Colonic mucosa (tissue), 4 donors: ENCODE data around the gene TMCC1. TPM values are rescaled to one million over a fixed set of nuclear protein-coding genes. Genes with fewer than 3 reads are reported as not detected.

Source experiments
- DNase-seq: peaks from one replicate; pipeline ENCODE4 v3.0.0-alpha.2; 2020
- H3K27ac ChIP-seq: fragments of 200-600 bp; one replicate; pipeline ENCODE4 v1.8.0; 2021
- H3K27me3 ChIP-seq: fragments of 200-600 bp; one replicate; pipeline ENCODE4 v1.8.0; 2021
- H3K36me3 ChIP-seq: fragments of 200-600 bp; one replicate; pipeline ENCODE4 v1.8.0; 2021
- H3K4me1 ChIP-seq: fragments of 200-600 bp; one replicate; pipeline ENCODE4 v1.8.0; 2021; ENCODE audit warnings: mild to moderate bottlenecking
- H3K4me3 ChIP-seq: fragments of 200-600 bp; one replicate; pipeline ENCODE4 v1.8.0; 2021
- H3K9ac ChIP-seq, 2 donors: one replicate each; pipeline ENCODE4 v1.7.0; 2013; ENCODE audit warnings: control low read depth in 2 of 2, low read depth in 2 of 2, low read length in 2 of 2
- H3K9me3 ChIP-seq: fragments of 200-600 bp; one replicate; pipeline ENCODE4 v1.8.0; 2021
- intact Hi-C: fragments of 100-400 bp; cut with DNase I; formaldehyde crosslinking; loops from one replicate; pipeline ENCODE4 v1.14.1; 2022
- total RNA-seq, 2 donors: library from RNA; stranded (reverse); fragmentation: NEBNext Ultra II Directional in 1 of 2; extraction: Animal tissue kit (Norgen Biotek cat#: 25700) in 1 of 2; gene quantifications; one replicate each; pipeline ENCODE4 v1.2.1, GENCODE V29; 2021
- TF ChIP-seq, protein P1 (sequence below): fragments of 200-600 bp; IDR thresholded peaks from one replicate; pipeline ENCODE4 v1.8.0; 2022; ENCODE audit warnings: antibody characterized with exemption, mild to moderate bottlenecking
- donor health status: healthy.
- donor health status: DM: no; HTN: no; CAD: no.
- donor health status: DM: no; HTN: no; CAD: no.

The TMCC1 gene
- total RNA-seq, 2 donors from 2014 or later = 23.2 to 32.8 TPM

DNA sequence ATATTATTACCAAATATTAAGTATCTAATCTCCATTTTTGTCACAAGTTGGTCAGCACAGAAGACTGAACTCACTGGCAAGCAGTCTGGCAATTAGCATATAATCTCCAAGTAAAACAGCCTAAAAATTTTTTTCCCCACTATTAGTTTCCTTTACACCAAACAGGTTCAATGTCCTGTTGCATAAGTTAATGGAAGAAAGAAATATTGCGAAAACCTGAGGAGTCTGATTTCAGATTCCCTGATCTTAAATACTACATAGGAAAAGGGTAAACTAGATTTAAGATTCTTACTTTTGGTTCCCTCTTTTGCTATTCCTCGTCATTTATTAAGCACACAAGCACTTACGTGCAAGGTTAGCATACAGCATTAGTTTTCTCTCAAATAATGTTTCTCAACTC is 153.9 kb downstream of the TMCC1 start:
- Histone ChIP-seq H3K27ac (no peak overlapping the region), H3K27me3 (no peaks in the 10 kb centered on the region)
- DNase-seq = no peak

DNA sequence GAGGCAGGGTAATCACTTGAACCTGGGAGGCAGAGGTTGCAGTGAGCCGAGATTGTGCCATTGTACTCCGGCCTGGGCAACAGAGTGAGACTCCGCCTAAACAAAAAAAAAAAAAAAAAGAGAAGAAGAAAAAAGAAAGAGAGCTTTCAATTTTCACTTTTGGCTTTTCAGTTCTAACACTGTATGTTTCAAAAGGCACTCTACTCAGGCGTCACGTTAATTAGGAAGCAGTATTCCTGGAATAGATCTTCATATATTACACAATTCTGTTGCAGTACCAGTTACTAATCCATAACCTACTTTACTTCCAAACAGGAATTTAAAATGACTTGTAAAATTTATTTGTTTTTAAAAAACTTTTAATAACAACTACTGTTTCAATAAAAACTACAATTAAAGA is 155.3 kb downstream of the TMCC1 start:
- H3K27ac ChIP-seq = no peak overlapping the region

More for the DNA sequence above, 153.9 kb downstream of the TMCC1 start:
- H3K9ac ChIP-seq = no peak overlapping the region
- TF ChIP-seq, protein P1, sequence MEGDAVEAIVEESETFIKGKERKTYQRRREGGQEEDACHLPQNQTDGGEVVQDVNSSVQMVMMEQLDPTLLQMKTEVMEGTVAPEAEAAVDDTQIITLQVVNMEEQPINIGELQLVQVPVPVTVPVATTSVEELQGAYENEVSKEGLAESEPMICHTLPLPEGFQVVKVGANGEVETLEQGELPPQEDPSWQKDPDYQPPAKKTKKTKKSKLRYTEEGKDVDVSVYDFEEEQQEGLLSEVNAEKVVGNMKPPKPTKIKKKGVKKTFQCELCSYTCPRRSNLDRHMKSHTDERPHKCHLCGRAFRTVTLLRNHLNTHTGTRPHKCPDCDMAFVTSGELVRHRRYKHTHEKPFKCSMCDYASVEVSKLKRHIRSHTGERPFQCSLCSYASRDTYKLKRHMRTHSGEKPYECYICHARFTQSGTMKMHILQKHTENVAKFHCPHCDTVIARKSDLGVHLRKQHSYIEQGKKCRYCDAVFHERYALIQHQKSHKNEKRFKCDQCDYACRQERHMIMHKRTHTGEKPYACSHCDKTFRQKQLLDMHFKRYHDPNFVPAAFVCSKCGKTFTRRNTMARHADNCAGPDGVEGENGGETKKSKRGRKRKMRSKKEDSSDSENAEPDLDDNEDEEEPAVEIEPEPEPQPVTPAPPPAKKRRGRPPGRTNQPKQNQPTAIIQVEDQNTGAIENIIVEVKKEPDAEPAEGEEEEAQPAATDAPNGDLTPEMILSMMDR = no peak
- H3K4me1 ChIP-seq = no peaks in the 10 kb centered on the region
- H3K4me3 ChIP-seq = no peak overlapping the region
- H3K9me3 ChIP-seq = no peaks in the 10 kb centered on the region
- intact Hi-C loops = no loop called here
- no peaks in the 10 kb centered on the region for H3K36me3 ChIP-seq

DNA sequence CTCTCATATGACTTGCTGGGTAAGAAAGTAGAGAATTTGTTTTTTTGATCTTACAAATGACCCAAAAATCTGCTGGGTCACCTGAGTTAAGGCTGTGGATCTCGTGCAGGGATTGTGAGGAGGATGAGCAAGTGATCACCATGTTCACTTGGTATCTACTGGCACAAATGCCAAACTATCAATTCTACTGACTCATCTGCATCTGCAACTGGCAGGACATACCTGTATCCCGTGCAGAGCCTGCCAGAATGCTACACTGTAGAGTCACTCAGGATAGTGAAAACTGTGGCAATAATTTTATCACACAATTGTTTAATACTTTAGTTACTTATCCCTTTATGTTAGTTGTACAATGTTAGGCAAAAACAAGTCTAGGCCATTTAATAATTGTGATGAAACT is 157.4 kb downstream of the TMCC1 start:
- Histone ChIP-seq H3K4me3 (no peak overlapping the region), H3K27me3 (no peaks in the 10 kb centered on the region), H3K36me3 (no peaks in the 10 kb centered on the region), H3K4me1 (no peaks in the 10 kb centered on the region), H3K9ac (no peak overlapping the region), H3K27ac (no peak overlapping the region), H3K9me3 (no peaks in the 10 kb centered on the region)
- intact Hi-C loops = no loop called here
- DNase-seq = no peak
- TF ChIP-seq, protein P1 = no peak

More for the DNA sequence above, 155.3 kb downstream of the TMCC1 start:
- intact Hi-C loops = no loop called here
- H3K9me3 ChIP-seq = no peaks in the 10 kb centered on the region
- TF ChIP-seq, protein P1 = no peak
- no peaks in the 10 kb centered on the region for H3K4me1 ChIP-seq
- no peak overlapping the region for H3K9ac ChIP-seq
- H3K4me3 ChIP-seq = no peak overlapping the region
- no peak for DNase-seq
- H3K27me3 ChIP-seq = no peaks in the 10 kb centered on the region
- no peaks in the 10 kb centered on the region for H3K36me3 ChIP-seq

DNA sequence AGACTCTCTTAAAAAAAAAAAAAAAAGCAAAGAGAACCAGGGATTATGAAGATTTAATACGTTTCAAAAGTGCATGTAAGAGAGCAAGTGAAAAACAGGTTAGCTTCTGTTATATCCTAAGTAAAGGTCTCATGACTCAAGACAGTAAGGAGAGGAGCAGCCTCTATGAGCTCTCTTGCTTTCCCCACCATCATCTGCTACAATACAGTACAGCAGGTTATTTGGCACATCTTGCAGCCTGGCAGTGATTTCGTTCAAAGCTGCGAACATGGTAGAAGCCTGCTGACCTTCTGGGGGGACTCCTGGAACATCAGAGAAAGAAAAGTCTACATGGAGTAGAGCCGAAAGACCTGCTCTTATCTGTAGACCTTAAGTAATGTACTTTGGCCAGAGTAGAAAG is 157.9 kb downstream of the TMCC1 start:
- no peak overlapping the region for H3K27ac ChIP-seq
- intact Hi-C loops = no loop called here
- no peak for DNase-seq
- H3K9ac ChIP-seq = no peak overlapping the region
- no peaks in the 10 kb centered on the region for H3K4me1 ChIP-seq
- no peaks in the 10 kb centered on the region for H3K27me3 ChIP-seq
- TF ChIP-seq, protein P1 = no peak
- no peaks in the 10 kb centered on the region for H3K9me3 ChIP-seq
- no peak overlapping the region for H3K4me3 ChIP-seq
- H3K36me3 ChIP-seq = no peaks in the 10 kb centered on the region

DNA sequence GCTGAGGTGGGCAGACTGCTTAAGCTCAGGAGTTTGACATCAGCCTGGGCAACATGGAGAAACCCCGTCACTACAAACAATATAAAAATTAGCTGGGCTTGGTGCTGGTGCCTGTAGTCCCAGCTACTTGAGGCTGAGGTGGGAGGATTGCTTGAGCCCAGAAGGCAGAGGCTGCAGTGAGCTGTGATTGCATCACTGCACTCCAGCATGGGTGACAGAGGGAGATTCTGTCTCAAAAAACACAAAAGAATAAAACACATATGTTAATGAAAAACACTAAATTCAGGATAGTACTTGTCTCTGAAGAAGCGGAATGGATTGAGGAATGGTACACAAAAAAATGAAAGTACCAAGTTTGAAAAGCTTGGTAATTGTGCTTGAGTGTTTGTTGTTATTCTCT is 159.1 kb downstream of the TMCC1 start:
- no peaks in the 10 kb centered on the region for H3K9me3 ChIP-seq
- TF ChIP-seq, protein P1 = no peak
- no peaks in the 10 kb centered on the region for H3K4me1 ChIP-seq
- no peaks in the 10 kb centered on the region for H3K27me3 ChIP-seq
- H3K27ac ChIP-seq = no peak overlapping the region
- H3K9ac ChIP-seq = no peak overlapping the region
- intact Hi-C loops = no loop called here
- no peaks in the 10 kb centered on the region for H3K36me3 ChIP-seq
- no peak overlapping the region for H3K4me3 ChIP-seq
- DNase-seq = no peak
